GM10248 (cell line): ENCODE data around the gene DOCK9.
A peak's percentile ranks its signal among the peaks of the same experiment; 100 is the strongest.

Experiments
- CTCF ChIA-PET: fragments of 300-600 bp; sonication (Branson Sonifier 250); formaldehyde crosslinking; extraction: SDS; loops from one replicate; lab custom pipeline; 2021; ENCODE audit warnings: antibody characterized with exemption; lab: Yijun Ruan, JAX
- POLR2A ChIA-PET: fragments of 350-650 bp; sonication (Branson Sonifier 250); formaldehyde crosslinking; extraction: SDS; loops from one replicate; lab custom pipeline; 2020; ENCODE audit warnings: antibody characterized with exemption; lab: Yijun Ruan, JAX
- DNase-seq: peaks from one replicate; pipeline ENCODE4 v3.0.0; 2012; ENCODE audit errors: extremely low spot score
- CTCF ChIP-seq: IDR thresholded peaks from 2 replicates; pipeline ENCODE4 v1.5.1; 2012; ENCODE audit warnings: mild to moderate bottlenecking, low read depth; ENCODE audit errors: extremely low read depth, missing control alignments, control extremely low read depth

Gene DOCK9

GRCh38 chr13:98769736-98770135 is 208.1 kb downstream of the DOCK9 start:
- TF ChIP-seq CTCF = no peak
- ChIA-PET POLR2A (no interaction called here), CTCF (interaction anchor here (1.7 kb wide), 1 partner anchor 9 kb away, joined by 4 read pairs; no protein-coding TSS in a partner anchor)
- DNase-seq = no peak

GRCh38 chr13:98768522-98768921 is 209.3 kb downstream of the DOCK9 start:
- no peak for DNase-seq
- ChIA-PET CTCF (interaction anchor here (1.7 kb wide), 1 partner anchor 8 kb away, joined by 4 read pairs; no protein-coding TSS in a partner anchor), POLR2A (no interaction called here)
- no peak for TF ChIP-seq CTCF

- POLR2A ChIA-PET = no interaction called here
- TF ChIP-seq CTCF = no peak
- no peak for DNase-seq
- CTCF ChIA-PET = interaction anchor here (1.2 kb wide), 1 partner anchor 20 kb away, joined by 3 read pairs; no protein-coding TSS in a partner anchor
Measured at GRCh38 chr13:98766697-98767096, 211.2 kb downstream of the DOCK9 start.

- TF ChIP-seq CTCF = no peak
- ChIA-PET POLR2A (no interaction called here), CTCF (interaction anchor here (1.2 kb wide), 1 partner anchor 19 kb away, joined by 3 read pairs; no protein-coding TSS in a partner anchor)
- DNase-seq = no peak
Measured at GRCh38 chr13:98765996-98766519, 211.8 kb downstream of the DOCK9 start.

- CTCF ChIA-PET = interaction anchor here (1.1 to 3.2 kb wide), 2 partner anchors 10 to 56 kb away, joined by 3 to 12 read pairs; no protein-coding TSS in a partner anchor
- POLR2A ChIA-PET = no interaction called here
- no peak for TF ChIP-seq CTCF
- no peak for DNase-seq
Measured at GRCh38 chr13:98761986-98762616, 215.8 kb downstream of the DOCK9 start.

- ChIA-PET CTCF (interaction anchor here (1.1 to 3.2 kb wide), 3 partner anchors 8 to 57 kb away, joined by 3 to 12 read pairs (median 4); no protein-coding TSS in a partner anchor), POLR2A (no interaction called here)
- DNase-seq = peak; percentile 49
- no peak for TF ChIP-seq CTCF
Measured at GRCh38 chr13:98761126-98761985, 216.5 kb downstream of the DOCK9 start.
